GM19239 (cell line): ENCODE data around the gene EMSY.
"Not testable (repeated sequence)": the region's sequence is repeated elsewhere in the genome, so short reads cannot be mapped to it uniquely, and the experiment has no call there.

Experiments
- DNase-seq: peaks from one replicate; pipeline ENCODE4 v3.0.0; 2011; ENCODE audit warnings: low spot score; ENCODE audit not compliant: insufficient read length
- FAIRE-seq: peaks from 2 replicates; lab custom pipeline; 2011; peaks lifted over from hg19 to GRCh38; lab: Jason Lieb, UNC

The EMSY gene

DNA sequence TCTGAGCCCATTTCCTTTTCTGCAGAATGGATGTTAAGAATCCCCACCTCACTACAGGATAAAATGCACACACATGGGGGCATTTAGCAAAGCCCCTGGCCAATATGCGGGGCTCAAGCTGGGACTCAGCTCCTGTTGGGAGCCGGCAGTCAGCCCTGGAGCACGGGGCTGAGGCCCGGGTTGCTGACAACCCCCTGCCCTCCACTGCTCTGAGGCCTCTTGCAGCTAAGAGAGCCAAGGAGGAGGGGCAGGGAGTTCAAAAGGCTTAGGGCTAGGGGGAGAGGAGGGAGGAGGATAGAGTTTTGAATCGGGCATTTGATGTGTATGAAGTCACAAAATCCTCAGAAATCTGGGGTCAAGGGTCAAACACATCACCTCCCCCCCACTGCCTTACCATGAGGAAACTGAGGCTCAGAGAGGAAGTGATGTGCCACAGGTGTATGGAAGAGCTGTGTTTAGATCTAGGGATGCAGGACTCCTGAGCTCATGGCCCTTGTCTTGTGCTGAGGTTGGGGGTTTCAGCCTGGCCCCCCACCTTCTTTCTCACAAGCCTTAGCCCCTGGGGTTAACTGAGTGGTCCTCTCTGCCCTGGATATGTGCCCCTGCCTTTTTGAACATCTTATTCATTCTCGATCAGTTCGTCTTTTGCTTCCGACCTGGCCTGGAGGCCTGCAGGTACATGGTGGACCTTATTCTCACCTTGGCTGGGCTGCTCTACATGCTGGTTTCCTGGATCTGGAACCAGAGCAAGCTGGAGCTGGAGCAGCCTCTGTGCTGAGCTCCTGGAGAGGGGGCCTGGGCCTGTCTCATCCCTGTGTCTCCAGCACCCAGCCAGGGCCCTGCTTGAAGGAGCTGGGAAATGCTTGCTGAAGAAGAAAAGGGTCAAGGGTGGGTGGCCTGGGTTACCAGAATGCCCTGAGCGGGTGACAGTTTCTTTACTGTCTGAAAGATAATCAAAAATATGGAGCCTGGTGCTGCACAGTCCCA is 145.4 kb downstream of the EMSY start:
- DNase-seq (no peak), FAIRE-seq (no peak)

DNA sequence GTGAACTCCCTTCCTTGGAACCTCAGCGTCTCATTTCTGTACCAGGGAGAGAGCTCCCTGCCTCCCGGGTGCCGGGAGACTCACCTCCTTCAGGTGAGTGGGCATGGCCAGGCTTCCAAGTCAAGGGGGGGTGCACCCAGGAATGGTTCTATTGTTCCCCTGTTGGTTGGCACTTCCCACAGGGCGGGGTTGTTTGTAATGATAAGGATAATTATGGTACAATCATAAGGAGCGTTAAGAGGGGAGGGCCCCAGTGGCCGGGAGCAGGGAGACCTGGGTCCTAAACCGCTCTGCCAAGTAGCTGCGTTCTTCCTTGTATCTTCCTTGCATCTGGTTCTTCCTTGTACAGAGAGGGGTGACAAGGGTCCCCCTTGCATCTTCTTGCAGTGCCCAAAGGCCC is 146.6 kb downstream of the EMSY start:
- FAIRE-seq (no peak), DNase-seq (no peak)

DNA sequence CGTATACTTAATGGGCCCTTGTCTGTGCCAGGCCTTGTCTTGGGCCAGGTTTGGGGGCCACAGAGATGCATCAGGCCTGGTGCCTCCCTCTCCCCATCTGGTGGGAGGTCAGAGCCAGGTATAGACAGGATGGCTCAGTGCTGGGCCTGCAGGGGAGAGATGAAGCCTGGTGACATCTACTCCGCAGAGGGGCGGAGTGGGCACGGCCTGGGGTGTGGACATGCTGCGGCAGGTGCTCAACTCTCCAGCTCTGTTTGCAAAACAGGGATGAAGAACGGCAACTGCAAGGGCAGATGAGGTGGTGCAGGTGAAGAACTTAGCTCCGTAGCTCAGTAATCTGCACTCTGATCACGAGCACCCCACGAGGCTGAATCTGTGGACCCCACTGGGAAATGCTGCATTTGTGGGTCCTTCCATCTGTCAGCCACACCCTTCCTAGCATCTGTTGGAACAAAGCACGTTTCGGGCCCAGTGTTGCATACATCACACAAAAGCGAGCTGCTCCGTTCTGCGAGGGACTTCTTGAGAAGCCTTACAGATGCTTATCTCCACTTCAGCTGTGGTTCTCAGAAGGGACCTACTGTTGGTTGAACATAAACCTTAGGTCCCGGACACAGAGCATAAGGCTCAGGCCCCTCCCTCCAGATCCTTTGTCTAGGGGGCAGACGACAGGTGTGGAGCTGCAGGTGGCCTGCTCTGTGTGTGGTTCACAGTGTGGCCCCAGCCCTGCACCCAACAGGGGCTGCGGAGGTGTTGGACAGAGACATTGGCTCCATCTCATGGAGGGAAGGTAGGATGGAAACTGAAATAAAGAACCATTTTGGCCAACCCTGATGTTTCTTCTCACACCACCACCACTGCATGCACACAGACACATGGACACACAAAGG is 147.5 kb downstream of the EMSY start:
- DNase-seq (no peak), FAIRE-seq (no peak)

DNA sequence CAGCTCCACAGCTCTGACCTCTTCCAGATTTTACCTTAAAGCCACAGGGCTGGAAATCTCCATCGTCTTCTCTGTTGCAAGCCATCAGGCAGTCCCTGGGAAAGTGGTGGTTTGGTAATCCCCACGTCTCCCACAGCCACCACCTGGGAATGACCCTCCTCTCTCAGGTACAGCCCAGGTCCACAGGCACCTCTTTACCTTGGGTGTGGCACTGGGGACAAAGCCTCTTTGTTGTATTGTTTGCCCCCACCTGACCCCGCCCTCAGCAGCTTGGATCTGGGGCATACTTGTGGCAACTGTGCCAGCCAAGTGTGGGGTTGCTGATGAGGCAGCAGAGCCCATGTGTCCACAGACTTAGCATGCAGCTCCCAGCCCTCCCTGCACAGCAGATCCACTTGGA is 148.1 kb downstream of the EMSY start:
- no peak for FAIRE-seq
- no peak for DNase-seq

DNA sequence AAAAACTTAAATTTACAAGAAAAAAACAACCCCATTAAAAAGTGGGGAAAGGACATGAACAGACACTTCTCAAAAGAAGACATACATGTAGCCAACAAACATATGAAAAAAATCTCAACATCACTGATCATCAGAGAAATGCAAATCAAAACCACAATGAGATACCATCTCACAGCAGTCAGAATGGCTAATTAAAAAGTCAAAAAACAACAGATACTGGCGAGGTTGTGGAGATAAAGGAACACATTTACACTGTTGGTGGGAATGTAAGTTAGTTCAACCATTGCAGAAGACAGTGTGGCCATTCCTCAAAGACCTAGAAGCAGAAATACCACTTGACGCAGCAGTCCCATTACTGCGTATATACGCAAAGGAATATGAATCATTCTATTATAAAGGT is 150.3 kb downstream of the EMSY start:
- not testable (repeated sequence) for FAIRE-seq, DNase-seq

DNA sequence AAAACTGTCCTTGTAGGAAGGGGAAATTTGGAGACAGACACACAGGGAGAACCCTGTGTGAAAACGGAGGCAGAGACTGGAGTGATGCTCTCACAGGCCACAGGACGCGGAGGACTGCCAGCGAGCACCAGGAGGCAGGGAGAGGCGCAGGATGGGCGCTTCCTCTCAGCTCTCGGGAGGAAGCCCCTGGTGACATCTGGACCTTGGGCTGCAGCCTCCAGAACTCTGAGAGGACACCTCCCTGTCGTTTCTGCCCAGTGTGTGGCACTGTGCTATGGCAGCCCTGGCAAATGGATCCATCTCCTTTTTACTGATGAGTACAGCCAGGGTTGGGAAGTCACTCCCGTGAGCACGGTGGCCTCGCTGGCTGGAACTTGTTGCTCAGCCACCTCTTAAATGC is 151.8 kb downstream of the EMSY start:
- DNase-seq (no peak), FAIRE-seq (no peak)

DNA sequence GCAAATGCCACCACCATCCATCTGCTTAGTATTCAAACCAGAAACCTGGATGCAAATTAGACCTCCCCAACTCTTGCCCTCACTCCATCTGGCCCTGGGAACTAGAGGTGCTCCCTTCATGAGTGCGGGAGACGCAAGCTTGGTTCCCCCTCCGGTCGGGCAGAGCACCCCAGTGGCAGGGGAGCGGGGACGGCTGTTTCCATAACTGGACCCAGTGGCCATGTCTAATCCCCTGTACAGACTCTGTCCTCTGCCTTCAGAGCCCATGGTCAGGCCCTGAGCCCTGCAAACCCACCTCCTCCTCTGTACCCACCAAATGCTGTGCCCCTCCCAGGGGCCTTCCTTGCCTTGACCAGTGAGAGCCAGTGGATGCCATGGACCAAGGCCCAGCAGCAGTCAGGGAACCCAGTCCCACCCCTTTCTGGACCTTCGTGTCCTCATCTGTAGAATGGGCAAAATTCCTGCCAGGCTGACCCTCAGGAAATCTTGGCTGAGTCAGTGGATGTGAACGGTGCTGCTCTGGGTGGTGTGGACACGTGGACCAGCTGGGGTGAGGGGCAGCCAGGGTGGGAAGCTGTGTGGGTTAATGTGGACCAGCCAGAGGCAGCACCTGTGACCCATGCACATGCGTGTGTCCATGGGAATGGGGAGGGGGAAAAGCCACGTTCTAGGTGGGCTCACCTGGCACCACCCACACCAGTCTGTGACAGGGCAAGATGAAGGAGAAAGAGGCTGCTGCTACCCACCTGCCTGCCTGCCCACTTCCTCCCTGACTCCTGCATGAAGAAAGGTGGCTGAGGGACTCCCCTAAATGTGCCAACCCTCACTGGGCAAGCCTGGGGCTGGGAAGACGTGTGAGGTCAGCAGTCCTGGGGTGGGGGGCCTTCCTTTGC is 153.0 kb downstream of the EMSY start:
- DNase-seq (no peak), FAIRE-seq (no peak)

DNA sequence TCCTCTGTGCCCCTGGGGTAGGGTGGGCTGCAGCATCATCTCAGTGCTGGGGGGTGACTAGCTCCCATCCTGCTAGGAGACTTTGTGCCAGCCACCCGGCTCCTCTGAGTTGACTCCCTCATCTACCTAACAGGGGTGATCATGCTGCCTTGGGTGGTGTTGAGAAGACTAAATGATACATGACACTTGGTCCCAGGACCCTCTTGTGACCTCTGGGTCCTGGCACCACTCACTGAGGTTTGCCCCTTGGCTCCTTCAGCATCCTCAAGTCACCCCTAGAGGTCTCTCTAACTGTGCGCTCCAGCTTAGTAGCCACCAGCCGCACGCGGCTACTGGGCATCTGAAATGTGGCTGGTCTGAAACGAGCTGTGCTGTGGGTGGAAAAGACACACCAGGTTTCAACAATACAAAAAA is 153.6 kb downstream of the EMSY start:
- FAIRE-seq (no peak), DNase-seq (peak; percentile 51)

DNA sequence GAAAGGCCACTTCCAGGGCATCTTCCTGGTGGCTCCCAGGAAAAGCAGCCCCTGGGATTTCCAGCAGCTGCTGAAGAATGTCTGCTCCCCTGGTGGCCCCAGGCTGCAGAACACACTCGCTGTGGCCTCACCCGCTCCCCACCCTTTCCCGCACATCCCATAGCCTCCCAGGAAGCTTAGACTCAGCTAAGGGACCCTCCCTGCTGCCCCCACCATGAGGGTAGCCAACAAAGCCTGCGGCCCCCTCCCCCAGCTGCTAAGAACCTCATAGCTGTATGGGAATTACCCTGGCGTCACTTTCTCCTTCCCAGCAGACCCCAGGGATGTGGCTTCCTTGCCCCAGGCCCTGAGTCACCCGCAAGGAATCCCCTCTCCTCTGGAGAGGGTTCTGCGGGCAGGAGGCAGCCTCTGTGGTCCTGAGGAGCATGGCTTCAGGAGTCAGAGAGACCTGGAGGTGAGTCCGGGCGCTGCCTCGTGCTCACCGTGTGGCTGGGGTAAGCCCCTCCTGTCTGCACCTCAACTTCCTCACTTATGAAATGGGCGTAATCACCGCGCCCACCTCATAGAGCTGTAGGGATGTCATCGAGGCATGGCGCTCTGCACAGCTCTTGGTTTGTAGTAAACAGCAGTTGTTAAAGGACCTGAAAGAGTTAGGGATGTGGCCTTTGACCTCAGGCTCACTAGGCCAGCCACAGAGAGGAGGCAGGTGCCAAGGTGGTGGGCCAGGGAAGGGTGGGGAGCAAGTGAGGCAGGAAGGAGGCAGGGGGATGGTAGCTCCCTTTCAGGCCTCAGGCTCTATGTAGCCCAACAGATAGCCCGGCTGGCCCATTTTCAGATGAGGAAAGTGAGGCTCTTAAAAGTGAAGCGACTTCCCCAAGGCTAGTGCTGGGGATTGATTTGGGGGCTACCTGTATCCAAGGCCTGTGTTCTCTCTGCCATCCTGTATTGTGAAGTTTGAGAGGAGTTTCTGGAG is 154.5 kb downstream of the EMSY start:
- FAIRE-seq (no peak), DNase-seq (no peak)

DNA sequence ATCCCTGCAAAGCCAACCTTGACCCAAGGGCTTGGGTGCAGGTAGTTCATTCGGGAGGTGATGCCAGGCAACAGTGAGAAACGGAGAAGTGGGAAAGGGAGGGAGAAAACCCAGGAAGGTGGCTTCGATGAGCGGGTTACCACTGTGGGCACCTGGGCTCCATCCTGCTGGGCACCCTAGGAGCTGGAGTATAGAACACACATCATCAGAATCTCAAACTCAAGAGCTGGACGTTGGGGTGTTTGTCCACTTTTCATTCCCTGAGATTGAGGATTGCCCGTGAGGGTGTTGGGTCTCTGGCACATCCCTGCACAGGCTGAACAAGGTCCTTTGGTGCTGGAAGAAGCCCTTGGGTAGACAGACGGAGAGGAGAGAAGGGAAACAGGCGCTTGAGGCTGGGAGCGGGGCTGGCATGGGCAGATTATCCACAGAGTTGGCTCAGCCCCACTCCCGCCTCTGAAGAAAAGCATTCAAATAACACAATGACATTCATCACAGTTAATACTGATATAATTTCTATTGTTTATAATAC is 155.4 kb downstream of the EMSY start:
- no peak for DNase-seq
- FAIRE-seq, result no peak

DNA sequence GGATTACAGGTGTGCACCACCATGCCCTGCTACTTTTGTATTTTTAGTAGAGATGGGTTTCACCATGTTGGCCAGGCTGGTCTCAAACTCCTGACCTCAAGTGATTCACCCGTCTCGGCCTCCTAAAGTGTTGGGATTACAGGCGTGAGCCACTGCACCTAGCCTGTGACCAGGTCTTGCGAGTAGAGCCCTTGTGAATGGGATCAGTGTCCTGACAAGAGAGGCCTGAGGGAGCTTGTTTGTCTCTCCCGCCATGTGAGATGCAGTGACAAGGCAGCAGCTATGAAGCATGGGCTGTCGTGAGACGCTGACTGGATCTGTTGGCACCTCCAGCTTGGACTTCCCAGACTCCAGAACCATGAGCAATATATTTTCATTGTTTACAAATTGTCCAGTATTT is 156.5 kb downstream of the EMSY start:
- no peak for DNase-seq
- FAIRE-seq, result no peak

DNA sequence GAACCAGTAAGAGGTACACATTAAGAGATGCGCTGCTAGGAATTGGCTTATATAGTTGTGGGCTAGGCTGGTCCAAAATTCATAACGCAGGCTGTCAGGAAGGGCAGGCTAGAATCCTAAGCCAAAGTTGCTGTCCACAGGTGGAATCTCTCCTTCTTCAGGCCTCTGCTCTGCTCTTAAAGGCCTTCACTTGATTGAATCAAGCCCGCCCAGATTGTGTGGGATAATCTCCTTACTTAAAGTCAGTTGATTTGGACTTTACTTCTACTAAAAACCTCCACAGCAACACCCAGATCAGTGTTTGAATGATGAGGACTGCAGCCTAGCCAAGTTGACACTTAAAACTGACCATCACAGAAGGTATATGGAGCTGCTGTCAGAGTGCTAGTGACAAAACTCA is 156.9 kb downstream of the EMSY start:
- FAIRE-seq (no peak), DNase-seq (no peak)

DNA sequence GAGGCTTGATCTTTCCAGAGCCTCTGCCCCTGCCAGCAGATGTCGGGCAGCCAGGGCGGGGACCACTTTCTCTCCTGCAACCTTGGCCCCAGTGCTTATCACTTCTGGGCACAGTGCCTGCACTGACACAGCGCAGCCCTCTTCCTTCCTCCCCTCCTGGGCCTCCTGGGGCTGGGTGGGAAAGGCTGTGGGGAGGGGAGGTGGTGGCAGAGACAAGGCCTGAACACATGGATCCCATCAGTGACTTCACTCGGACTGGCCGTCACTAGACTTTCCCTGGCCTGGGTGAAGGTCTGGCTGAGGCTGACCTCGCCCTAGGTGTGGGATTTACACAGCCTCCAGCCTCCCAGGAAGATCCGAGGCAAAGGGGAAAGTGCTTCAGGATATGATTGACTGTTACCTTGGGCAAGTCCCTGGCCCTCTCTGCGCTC is 157.6 kb downstream of the EMSY start:
- FAIRE-seq (no peak), DNase-seq (no peak)
